H9 (cell line): ENCODE data around the gene RIMBP3C. TPM values are rescaled to one million over a fixed set of nuclear protein-coding genes. Genes with fewer than 3 reads are reported as not detected.
"Not testable (repeated sequence)": the region's sequence is repeated elsewhere in the genome, so short reads cannot be mapped to it uniquely, and the experiment has no call there.

ENCODE experiments used
- DNase-seq: peaks from one replicate; pipeline ENCODE4 v3.0.0-alpha.2; 2017
- H2AFZ ChIP-seq: one replicate; pipeline ENCODE4 v1.6.1; 2013; ENCODE audit warnings: mild to moderate bottlenecking, low read length, control low read depth, moderate library complexity
- H2AK5ac ChIP-seq: 2 replicates; pipeline ENCODE4 v1.6.1; 2013; ENCODE audit warnings: low read length, control low read depth, mixed read lengths; ENCODE audit not compliant: insufficient read length
- H2BK120ac ChIP-seq: one replicate; pipeline ENCODE4 v1.6.1; 2013; ENCODE audit warnings: low read depth, mild to moderate bottlenecking, low read length, control low read depth, inconsistent platforms; ENCODE audit not compliant: poor library complexity, severe bottlenecking
- H2BK12ac ChIP-seq: 2 replicates; pipeline ENCODE4 v1.6.1; 2013; ENCODE audit warnings: low read length, control low read depth, mixed read lengths, low read depth; ENCODE audit not compliant: insufficient read length
- H2BK15ac ChIP-seq: 2 replicates; pipeline ENCODE4 v1.6.1; 2013; ENCODE audit warnings: low read depth, low read length, control low read depth
- H2BK20ac ChIP-seq: one replicate; pipeline ENCODE4 v1.6.1; 2013; ENCODE audit warnings: low read depth, mild to moderate bottlenecking, low read length, control low read depth, inconsistent platforms; ENCODE audit not compliant: poor library complexity, severe bottlenecking
- H2BK5ac ChIP-seq: 2 replicates; pipeline ENCODE4 v1.6.1; 2013; ENCODE audit warnings: low read length, control low read depth, mixed read lengths; ENCODE audit not compliant: insufficient read length
- H3K14ac ChIP-seq: 2 replicates; pipeline ENCODE4 v1.6.1; 2013; ENCODE audit warnings: low read length, control low read depth; ENCODE audit not compliant: insufficient read depth
- H3K18ac ChIP-seq: 2 replicates; pipeline ENCODE4 v1.6.1; 2013; ENCODE audit warnings: low read depth, mild to moderate bottlenecking, mixed read lengths, low read length, control low read depth; ENCODE audit not compliant: insufficient read length
- H3K23ac ChIP-seq: 2 replicates; pipeline ENCODE4 v1.6.1; 2013; ENCODE audit warnings: low read length, control low read depth, mixed read lengths, low read depth; ENCODE audit not compliant: insufficient read length
- H3K23me2 ChIP-seq: 2 replicates; pipeline ENCODE4 v1.6.1; 2013; ENCODE audit warnings: low read depth, mild to moderate bottlenecking, mixed read lengths, low read length, control low read depth; ENCODE audit not compliant: insufficient read length, poor library complexity, severe bottlenecking
- H3K27ac ChIP-seq: 2 replicates; pipeline ENCODE4 v1.5.1; 2013; ENCODE audit warnings: low read length, control low read depth, mixed read lengths, low read depth; ENCODE audit not compliant: insufficient read length
- H3K27me3 ChIP-seq: 2 replicates; pipeline ENCODE4 v1.6.1; 2013; ENCODE audit warnings: low read length, control low read depth, inconsistent platforms; ENCODE audit not compliant: insufficient read depth
- H3K4ac ChIP-seq: 2 replicates; pipeline ENCODE4 v1.6.1; 2013; ENCODE audit warnings: low read depth, mild to moderate bottlenecking, control low read depth, inconsistent platforms, low read length, moderate library complexity
- H3K4me1 ChIP-seq: 2 replicates; pipeline ENCODE4 v1.6.1; 2013; ENCODE audit warnings: low read length, control low read depth, inconsistent platforms; ENCODE audit not compliant: insufficient read depth
- H3K4me2 ChIP-seq: 2 replicates; pipeline ENCODE4 v1.6.1; 2013; ENCODE audit warnings: low read length, control low read depth, mixed read lengths; ENCODE audit not compliant: insufficient read length, insufficient read depth
- H3K56ac ChIP-seq: 2 replicates; pipeline ENCODE4 v1.6.1; 2013; ENCODE audit warnings: low read depth, mild to moderate bottlenecking, mixed read lengths, low read length, control low read depth; ENCODE audit not compliant: insufficient read length
- H3K79me1 ChIP-seq: 2 replicates; pipeline ENCODE4 v1.6.1; 2013; ENCODE audit warnings: low read depth, mild to moderate bottlenecking, moderate library complexity, low read length, control low read depth, inconsistent platforms; ENCODE audit not compliant: insufficient read depth, poor library complexity, severe bottlenecking
- H3K79me2 ChIP-seq: 2 replicates; pipeline ENCODE4 v1.6.1; 2013; ENCODE audit warnings: low read length, control low read depth, inconsistent platforms; ENCODE audit not compliant: insufficient read depth
- H3K9ac ChIP-seq: 2 replicates; pipeline ENCODE4 v1.6.1; 2013; ENCODE audit warnings: low read length, control low read depth, mixed read lengths; ENCODE audit not compliant: insufficient read length; ENCODE audit errors: extremely low read depth
- H3K9me3 ChIP-seq: one replicate; pipeline ENCODE4 v1.6.1; 2013; ENCODE audit warnings: low read depth, low read length, inconsistent platforms; ENCODE audit not compliant: control insufficient read depth
- H3T11ph ChIP-seq: one replicate; pipeline ENCODE4 v1.6.1; 2013; ENCODE audit warnings: mild to moderate bottlenecking, low read length, control low read depth, inconsistent platforms
- H4K20me1 ChIP-seq: one replicate; pipeline ENCODE4 v1.6.1; 2013; ENCODE audit not compliant: control insufficient read depth, insufficient read length, insufficient read depth
- H4K5ac ChIP-seq: 2 replicates; pipeline ENCODE4 v1.6.1; 2013; ENCODE audit warnings: low read depth, mild to moderate bottlenecking, mixed read lengths, low read length, control low read depth; ENCODE audit not compliant: insufficient read length
- H4K8ac ChIP-seq: replicated peaks from 2 replicates; pipeline ENCODE4 v1.6.1; 2013; ENCODE audit warnings: low read length, control low read depth, mixed read lengths, low read depth; ENCODE audit not compliant: insufficient read length
- H4K91ac ChIP-seq: 2 replicates; pipeline ENCODE4 v1.6.1; 2013; ENCODE audit warnings: low read depth, mild to moderate bottlenecking, moderate library complexity, mixed read lengths, low read length, control low read depth; ENCODE audit not compliant: insufficient read length
- H3K27ac Mint-ChIP-seq, 3 experiments: 2 replicates in 2 of 3; 3 replicates in 1 of 3; pipeline ENCODE4 v1.8.0; 2020 to 2021; ENCODE audit warnings: mixed read lengths in 3 of 3, mild to moderate bottlenecking in 1 of 3, moderate library complexity in 1 of 3
- H3K27me3 Mint-ChIP-seq: 2 replicates; pipeline ENCODE4 v1.8.0; 2021; ENCODE audit warnings: low read depth, mild to moderate bottlenecking, moderate library complexity, mixed read lengths
- H3K36me3 Mint-ChIP-seq, 3 experiments: 2 replicates in 2 of 3; 3 replicates in 1 of 3; pipeline ENCODE4 v1.8.0; 2020 to 2021; ENCODE audit warnings: low read depth in 3 of 3, mixed read lengths in 3 of 3; ENCODE audit not compliant: insufficient read depth in 1 of 3
- H3K4me1 Mint-ChIP-seq, 2 experiments: 2 replicates each; pipeline ENCODE4 v1.8.0; 2020; ENCODE audit warnings: mixed read lengths in 2 of 2
- H3K4me3 Mint-ChIP-seq, 2 experiments: 2 replicates in 1 of 2; 3 replicates in 1 of 2; pipeline ENCODE4 v1.8.0; 2020 to 2021; ENCODE audit warnings: mild to moderate bottlenecking in 2 of 2, mixed read lengths in 2 of 2, moderate library complexity in 1 of 2
- H3K9me3 Mint-ChIP-seq, 2 experiments: 2 replicates in 1 of 2; 3 replicates in 1 of 2; pipeline ENCODE4 v1.8.0; 2020; ENCODE audit warnings: mild to moderate bottlenecking in 2 of 2, mixed read lengths in 2 of 2, moderate library complexity in 1 of 2
- CTCF ChIP-seq: fragments of 200-600 bp; sonication (generic); conservative IDR thresholded peaks from 3 replicates; pipeline ENCODE4 v1.8.0; 2021; ENCODE audit warnings: antibody characterized with exemption, mild to moderate bottlenecking
- WGBS: extraction: QIAGEN DNeasy Blood & Tissue Kit; methylation state at CpG from one replicate; pipeline ENCODE4 v1.1.7; 2013; ENCODE audit warnings: missing lambda C conversion rate, low lambda C conversion rate, mixed read lengths; ENCODE audit not compliant: insufficient read length; ENCODE audit errors: extremely low coverage; 5-methylcytosine and 5-hydroxymethylcytosine counted together
- total RNA-seq: library from RNA; stranded (reverse); gene quantifications from 2 replicates; pipeline ENCODE4 v1.2.1, GENCODE V29; 2021

Gene RIMBP3C
- total RNA-seq, 1 experiment from 2014 or later: 0.44 TPM

- no peaks in the 10 kb centered on the region for H3K36me3 Mint-ChIP-seq
- no peaks in the 10 kb centered on the region for H3K27me3 ChIP-seq
Observed at GRCh38 chr22:21563912-21564311, 12.7 kb upstream of the RIMBP3C start.

GRCh38 chr22:21560657-21561056, 9.4 kb upstream of the RIMBP3C start:
- H3K56ac ChIP-seq, H3K9me3 ChIP-seq, H3K27ac Mint-ChIP-seq, H3K27ac ChIP-seq, H3K18ac ChIP-seq, H2BK20ac ChIP-seq, H3K4me1 Mint-ChIP-seq, H2AK5ac ChIP-seq, H4K91ac ChIP-seq, H3K23me2 ChIP-seq, H3K4me1 ChIP-seq, H3K9me3 Mint-ChIP-seq, H3K4ac ChIP-seq, H3K36me3 Mint-ChIP-seq, H2BK12ac ChIP-seq, H3K4me2 ChIP-seq, H2BK120ac ChIP-seq, H2AFZ ChIP-seq, H4K20me1 ChIP-seq, H3K79me1 ChIP-seq, H3K27me3 ChIP-seq, H3K4me3 Mint-ChIP-seq, H3K79me2 ChIP-seq, H2BK15ac ChIP-seq, H3K14ac ChIP-seq, H3T11ph ChIP-seq, H3K23ac ChIP-seq, H4K8ac ChIP-seq, DNase-seq, H3K9ac ChIP-seq, H2BK5ac ChIP-seq, H4K5ac ChIP-seq: not testable (repeated sequence)
- peaks cover 14% of the 10 kb centered on the region for H3K27me3 Mint-ChIP-seq
- WGBS: no CpG with 5 or more reads among the region's 3 CpGs

More at GRCh38 chr22:21563912-21564311, 12.7 kb upstream of the RIMBP3C start:
- Mint-ChIP-seq H3K27ac (no peak overlapping the region), H3K27me3 (peaks cover 15% of the 10 kb centered on the region), H3K4me1 (peaks cover 5% of the 10 kb centered on the region in 2 experiments; a peak in 3 of 4 replicates), H3K4me3 (no peak overlapping the region), H3K9me3 (no peaks in the 10 kb centered on the region)
- no peak overlapping the region for H4K91ac ChIP-seq
- H3K23me2 ChIP-seq: peaks cover 6% of the 10 kb centered on the region
- no peak overlapping the region for H3K18ac ChIP-seq
- no peaks in the 10 kb centered on the region for H3K79me1 ChIP-seq
- H4K20me1 ChIP-seq: no peaks in the 10 kb centered on the region
- no peak overlapping the region for H2AFZ ChIP-seq
- no peak overlapping the region for H3K14ac ChIP-seq
- no peak for TF ChIP-seq CTCF
- H2BK120ac ChIP-seq: no peak overlapping the region
- H3K4me1 ChIP-seq: no peaks in the 10 kb centered on the region
- no peak for DNase-seq
- H4K8ac ChIP-seq: no peak overlapping the region
- no peak overlapping the region for H3K4me2 ChIP-seq
- H2BK20ac ChIP-seq: no peak overlapping the region
- no peak overlapping the region for H2BK15ac ChIP-seq
- no peak overlapping the region for H3K4ac ChIP-seq
- WGBS: no CpG with 5 or more reads among the region's 8 CpGs
- no peak overlapping the region for H3K9ac ChIP-seq
- H3K27ac ChIP-seq: no peak overlapping the region
- no peak overlapping the region for H2BK12ac ChIP-seq
- no peak overlapping the region for H3K23ac ChIP-seq
- H4K5ac ChIP-seq: no peak overlapping the region
- H2BK5ac ChIP-seq: no peak overlapping the region
- no peaks in the 10 kb centered on the region for H3K9me3 ChIP-seq
- peaks cover 9% of the 10 kb centered on the region; the same call in 1 of the 2 replicates for H3K79me2 ChIP-seq
- no peak overlapping the region for H3T11ph ChIP-seq
- no peak overlapping the region for H2AK5ac ChIP-seq
- no peak overlapping the region for H3K56ac ChIP-seq
